ACC112 (cell line): ENCODE measurements around the gene ZNF92.
"Not testable (repeated sequence)": the region's sequence is repeated elsewhere in the genome, so short reads cannot be mapped to it uniquely, and the experiment has no call there.

Experiments used
- H2AFZ ChIP-seq: fragments of 200-600 bp; sonication (generic); one replicate; pipeline ENCODE4 v1.6.0; 2017; ENCODE audit warnings: antibody characterized with exemption, low read length; ENCODE audit not compliant: unreplicated experiment
- H3K27ac ChIP-seq: fragments of 200-600 bp; sonication (generic); 2 replicates; pipeline ENCODE4 v1.5.1; 2014; ENCODE audit warnings: low read depth, mild to moderate bottlenecking, antibody characterized with exemption, low read length, moderate library complexity
- H3K27me3 ChIP-seq: fragments of 200-600 bp; sonication (generic); 2 replicates; pipeline ENCODE4 v1.6.1; 2014; ENCODE audit warnings: mild to moderate bottlenecking, antibody characterized with exemption, low read length, moderate library complexity, mixed read lengths; ENCODE audit not compliant: insufficient read depth
- H3K36me3 ChIP-seq: fragments of 200-600 bp; sonication (generic); 2 replicates; pipeline ENCODE4 v1.6.1; 2016; ENCODE audit warnings: mild to moderate bottlenecking, antibody characterized with exemption, low read length, moderate library complexity, mixed read lengths; ENCODE audit not compliant: insufficient read depth
- H3K4me1 ChIP-seq: fragments of 200-600 bp; sonication (generic); one replicate; pipeline ENCODE4 v1.6.1; 2016; ENCODE audit warnings: low read length, mixed read lengths; ENCODE audit not compliant: insufficient read depth, unreplicated experiment, control insufficient read depth
- H3K4me3 ChIP-seq: fragments of 200-600 bp; sonication (generic); 2 replicates; pipeline ENCODE4 v1.5.1; 2014; ENCODE audit warnings: mild to moderate bottlenecking, low read depth, low read length
- H3K79me2 ChIP-seq: fragments of 200-600 bp; sonication (generic); one replicate; pipeline ENCODE4 v1.6.0; 2016; ENCODE audit warnings: low read length; ENCODE audit not compliant: control insufficient read depth, unreplicated experiment, insufficient read depth

ZNF92 gene

GRCh38 chr7:65422670-65423069 is 49.0 kb downstream of the ZNF92 start:
- Histone ChIP-seq H3K27ac (no peak overlapping the region), H2AFZ (no peak overlapping the region), H3K36me3 (no peaks in the 10 kb centered on the region), H3K4me3 (no peak overlapping the region), H3K79me2 (no peaks in the 10 kb centered on the region), H3K4me1 (no peaks in the 10 kb centered on the region), H3K27me3 (peaks cover 16% of the 10 kb centered on the region; the same call in 1 of the 2 replicates)

DNA sequence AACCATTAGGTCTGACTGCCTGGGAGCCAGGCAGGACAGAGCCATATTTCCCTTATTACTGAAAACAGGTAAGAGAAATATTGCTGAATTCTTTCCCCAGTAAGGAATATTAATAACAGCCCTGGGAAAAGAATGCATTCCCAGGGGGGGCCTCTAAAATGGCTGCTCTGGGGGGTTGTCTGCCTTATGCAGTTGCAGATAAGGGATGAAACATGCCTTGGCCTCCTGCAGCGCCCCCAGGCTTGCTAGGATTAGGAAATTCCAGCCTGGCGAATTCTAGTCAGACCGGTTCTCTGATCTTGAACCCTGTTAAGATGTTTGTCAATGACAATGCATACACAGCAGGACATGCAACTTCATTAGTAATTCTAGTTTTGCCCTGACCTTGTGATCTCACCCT is 49.6 kb downstream of the ZNF92 start:
- H3K4me1 ChIP-seq, H2AFZ ChIP-seq, H3K79me2 ChIP-seq, H3K4me3 ChIP-seq, H3K36me3 ChIP-seq, H3K27ac ChIP-seq: not testable (repeated sequence)
- peaks cover 16% of the 10 kb centered on the region; the same call in 1 of the 2 replicates for H3K27me3 ChIP-seq

DNA sequence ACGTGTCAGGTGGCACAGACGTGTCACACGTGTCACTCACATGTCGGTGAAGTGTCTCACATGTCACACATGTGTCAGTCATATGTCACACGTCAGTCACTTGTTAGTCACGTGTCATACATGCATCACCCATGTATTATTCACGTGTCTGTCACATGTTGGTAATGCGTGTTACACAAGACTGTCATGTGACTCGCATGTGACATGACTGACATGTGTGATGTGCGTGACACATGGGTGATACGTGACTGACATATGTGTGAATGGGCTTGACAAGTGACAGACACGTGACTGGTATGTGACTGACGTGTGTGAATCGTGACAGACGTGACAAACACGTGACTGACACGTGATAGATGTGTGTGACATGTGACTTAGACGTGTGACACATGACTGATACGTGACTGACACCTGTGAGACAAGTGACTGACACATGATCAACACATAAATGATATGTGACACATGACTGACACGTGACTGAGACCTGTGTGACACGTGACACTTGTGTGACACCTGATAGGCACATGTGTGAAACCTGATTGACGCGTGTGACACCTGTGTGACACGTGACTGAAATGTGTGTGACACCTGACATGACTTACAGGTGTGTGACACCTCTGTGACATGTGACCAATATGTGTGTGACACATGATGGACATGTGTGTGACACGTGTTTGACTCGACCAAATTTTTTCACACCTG is 56.1 kb downstream of the ZNF92 start:
- H2AFZ ChIP-seq: no peak overlapping the region
- H3K4me1 ChIP-seq: no peaks in the 10 kb centered on the region
- no peak overlapping the region for H3K4me3 ChIP-seq
- no peaks in the 10 kb centered on the region for H3K36me3 ChIP-seq
- no peak overlapping the region for H3K27ac ChIP-seq
- H3K79me2 ChIP-seq: no peaks in the 10 kb centered on the region
- peaks cover 22% of the 10 kb centered on the region; the same call in 1 of the 2 replicates for H3K27me3 ChIP-seq

DNA sequence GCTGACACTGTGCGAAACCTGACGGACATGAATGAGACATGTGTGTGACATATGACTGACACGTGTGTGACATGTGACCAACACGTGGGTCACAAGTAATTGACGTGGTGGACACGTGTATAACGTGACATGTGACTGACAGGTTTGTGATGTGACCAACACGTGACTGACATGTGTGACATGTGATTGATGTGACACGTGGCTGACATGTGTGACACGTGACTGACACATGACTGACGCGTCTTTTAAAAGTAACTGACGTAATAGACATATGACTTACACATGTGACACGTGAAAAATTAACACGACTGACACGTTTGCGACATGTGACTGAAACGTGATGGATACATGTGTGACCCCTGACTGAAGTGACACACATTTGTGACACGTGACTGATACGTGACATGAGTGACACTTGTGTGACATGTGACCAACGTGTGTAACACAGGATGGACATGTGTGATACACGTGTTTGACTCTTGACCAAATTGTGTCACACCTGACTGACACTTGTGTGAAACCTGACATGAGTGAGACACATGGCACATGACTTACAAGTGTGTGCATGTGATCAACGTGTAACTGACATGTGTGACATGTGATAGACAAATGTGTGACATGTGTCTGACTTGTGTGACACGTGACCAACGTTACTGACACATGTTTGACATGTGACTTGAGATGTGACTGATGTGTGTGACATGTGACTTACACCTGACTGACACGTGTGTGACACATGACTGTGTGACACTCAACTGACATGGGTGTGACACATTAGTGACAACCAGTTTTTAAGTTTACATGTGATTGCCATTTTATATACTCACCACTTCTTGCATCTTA is 56.9 kb downstream of the ZNF92 start:
- Histone ChIP-seq H3K27ac (no peak overlapping the region), H3K79me2 (no peaks in the 10 kb centered on the region), H3K36me3 (no peaks in the 10 kb centered on the region), H3K27me3 (peaks cover 17% of the 10 kb centered on the region; the same call in 1 of the 2 replicates), H3K4me3 (no peak overlapping the region), H2AFZ (no peak overlapping the region), H3K4me1 (no peaks in the 10 kb centered on the region)

GRCh38 chr7:65434307-65434706 is 60.7 kb downstream of the ZNF92 start:
- H3K4me1 ChIP-seq: peaks cover 14% of the 10 kb centered on the region
- no peak overlapping the region for H3K27ac ChIP-seq
- H3K36me3 ChIP-seq: no peaks in the 10 kb centered on the region
- no peak overlapping the region for H3K4me3 ChIP-seq
- H2AFZ ChIP-seq: no peak overlapping the region
- H3K27me3 ChIP-seq: peaks cover 8% of the 10 kb centered on the region; the same call in 1 of the 2 replicates
- no peaks in the 10 kb centered on the region for H3K79me2 ChIP-seq

- Histone ChIP-seq H3K79me2 (no peaks in the 10 kb centered on the region), H2AFZ (no peak overlapping the region), H3K27ac (no peak overlapping the region), H3K4me3 (no peak overlapping the region), H3K36me3 (no peaks in the 10 kb centered on the region), H3K27me3 (peaks cover 8% of the 10 kb centered on the region; the same call in 1 of the 2 replicates), H3K4me1 (peaks cover 27% of the 10 kb centered on the region)
Observed at GRCh38 chr7:65436163-65436562, 62.5 kb downstream of the ZNF92 start.

- H3K36me3 ChIP-seq: no peaks in the 10 kb centered on the region
- peaks cover 31% of the 10 kb centered on the region for H3K4me1 ChIP-seq
- H3K27me3 ChIP-seq: peaks cover 6% of the 10 kb centered on the region; the same call in 1 of the 2 replicates
- H3K4me3 ChIP-seq: no peak overlapping the region
- H3K27ac ChIP-seq: peak overlapping the region; percentile 2; the same call in 1 of the 2 replicates
- H3K79me2 ChIP-seq: no peaks in the 10 kb centered on the region
- H2AFZ ChIP-seq: no peak overlapping the region
Observed at GRCh38 chr7:65438598-65438997, 64.9 kb downstream of the ZNF92 start.

DNA sequence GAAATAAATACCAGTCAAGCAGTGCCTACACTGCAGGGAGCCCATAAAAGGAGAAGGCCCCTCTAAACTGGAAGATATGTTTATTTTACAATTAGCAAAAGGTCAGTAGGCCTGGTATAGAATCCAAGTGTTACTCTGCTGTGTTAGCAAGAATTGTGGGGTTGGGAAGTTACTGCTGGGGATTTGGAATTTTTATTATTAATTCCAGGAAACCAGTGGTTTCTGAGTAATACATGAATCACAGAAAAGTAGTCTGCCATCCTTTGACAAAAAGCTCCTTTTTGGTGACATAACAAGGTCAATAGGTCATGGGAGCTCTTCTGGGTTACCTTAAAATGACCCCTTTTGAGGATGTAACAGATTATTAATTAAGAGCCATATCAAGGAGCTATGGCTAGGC is 67.4 kb downstream of the ZNF92 start:
- Histone ChIP-seq H3K36me3 (no peaks in the 10 kb centered on the region), H3K27ac (no peak overlapping the region), H2AFZ (no peak overlapping the region), H3K79me2 (no peaks in the 10 kb centered on the region), H3K4me1 (peaks cover 31% of the 10 kb centered on the region), H3K4me3 (no peak overlapping the region), H3K27me3 (no peaks in the 10 kb centered on the region)

DNA sequence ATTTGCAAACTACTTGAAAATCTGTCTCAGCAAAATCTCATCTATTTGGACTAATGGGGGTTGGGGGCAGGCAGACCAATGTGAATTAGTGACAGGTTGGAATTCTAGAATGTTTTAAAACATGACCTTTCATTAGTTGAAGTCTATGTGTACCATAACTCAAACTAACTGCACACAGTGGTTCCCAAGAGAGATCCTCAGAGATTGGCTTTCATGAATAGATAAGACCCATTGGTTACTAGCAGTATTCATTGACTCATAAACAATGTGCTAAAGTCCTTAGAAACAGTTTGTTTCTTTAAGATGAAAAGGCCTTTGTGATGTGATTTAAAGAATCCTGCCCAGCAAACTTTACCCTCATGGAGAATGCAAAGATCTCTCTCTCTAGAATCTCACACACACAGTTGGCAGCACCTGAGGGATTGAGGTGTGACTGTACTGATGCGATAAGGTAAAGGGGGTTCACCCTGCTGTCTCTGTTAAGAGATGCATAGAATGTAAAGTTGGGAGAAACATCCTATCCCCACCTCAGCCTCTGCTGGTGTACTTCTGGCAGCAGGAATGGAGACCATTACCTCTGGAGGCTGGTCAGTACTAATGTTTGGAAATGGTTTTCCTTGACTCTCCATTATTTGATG is 70.7 kb downstream of the ZNF92 start:
- no peak overlapping the region for H3K27ac ChIP-seq
- no peaks in the 10 kb centered on the region for H3K79me2 ChIP-seq
- peaks cover 25% of the 10 kb centered on the region for H3K4me1 ChIP-seq
- no peak overlapping the region for H3K4me3 ChIP-seq
- no peaks in the 10 kb centered on the region for H3K36me3 ChIP-seq
- no peaks in the 10 kb centered on the region for H3K27me3 ChIP-seq
- H2AFZ ChIP-seq: no peak overlapping the region

- H3K27me3 ChIP-seq: no peaks in the 10 kb centered on the region
- no peak overlapping the region for H3K4me3 ChIP-seq
- H3K27ac ChIP-seq: no peak overlapping the region
- peaks cover 20% of the 10 kb centered on the region for H3K4me1 ChIP-seq
- H2AFZ ChIP-seq: no peak overlapping the region
- no peaks in the 10 kb centered on the region for H3K79me2 ChIP-seq
- no peaks in the 10 kb centered on the region for H3K36me3 ChIP-seq
Observed at GRCh38 chr7:65444899-65445823, 71.5 kb downstream of the ZNF92 start.
